GM19463 (cell line): ENCODE measurements around the gene LGI1.

Experiments
- ATAC-seq: cut with Tn5 transposase; IDR thresholded peaks from one replicate; pipeline ENCODE4 v1.9.1; 2021; ENCODE audit warnings: mild to moderate bottlenecking, moderate library complexity; ENCODE audit not compliant: unreplicated experiment

LGI1 gene

GRCh38 chr10:93844979-93845626 lies 87.4 kb downstream of the LGI1 start:
- no peak for ATAC-seq
